ENCODE measurements around the gene SLC38A8.

- TF ChIP-seq POLR2A (IDR thresholded peaks at IDR 0.05; ENCODE audit: low read depth, low read length) (no peak), POLR2AphosphoS5 (IDR thresholded peaks at IDR 0.05; ENCODE audit: low read depth, low read length) (no peak)
Observed at GRCh38 chr16:84072014-84072413, 29.4 kb upstream of the SLC38A8 start.

All from GM12892 (cell line).